HuH-7.5 (cell line): ENCODE measurements around the gene ZNF302.

Experiments
- DNase-seq: peaks from one replicate; pipeline ENCODE4 v3.0.0; 2011; ENCODE audit warnings: low spot score

Gene ZNF302

GRCh38 chr19:34732612-34733211 lies 55.2 kb downstream of the ZNF302 start:
- DNase-seq: no peak

- no peak for DNase-seq
Measured at GRCh38 chr19:34733266-34733745, 55.8 kb downstream of the ZNF302 start.

GRCh38 chr19:34733746-34734536 lies 56.5 kb downstream of the ZNF302 start, which contains the start of gene ZNF181:
Gene ZNF181, plus strand, starts transcription at chr19:34734243. Its CDS starts 795 bp downstream, at chr19:34735038.
- peak; percentile 81 for DNase-seq

DNA sequence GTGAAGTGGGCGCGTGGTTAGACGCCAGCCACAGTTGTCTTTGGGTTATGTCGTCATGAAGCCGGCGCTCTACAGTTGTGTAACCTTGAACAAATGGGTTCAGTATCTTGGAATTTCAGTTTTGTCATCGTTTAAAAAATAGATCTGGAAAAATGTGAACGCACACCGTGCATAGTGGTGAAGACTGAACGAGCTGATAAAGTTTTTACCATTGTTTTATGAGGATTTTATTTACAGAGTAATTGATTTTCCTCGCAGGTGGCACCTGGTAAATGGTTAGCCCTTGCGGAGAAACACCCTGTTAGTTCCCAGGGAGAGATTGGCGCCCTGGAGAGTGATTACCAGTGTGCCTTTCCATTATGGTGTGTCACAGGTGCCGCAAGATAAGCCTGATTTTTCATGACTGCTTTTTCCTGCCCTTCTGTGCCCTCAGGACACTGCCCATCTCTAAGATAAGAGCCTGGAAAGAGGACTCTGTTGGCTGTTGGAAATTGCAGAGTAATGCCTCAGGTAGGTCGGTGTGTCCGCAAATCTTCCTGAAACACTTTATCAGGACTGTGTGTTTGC lies 57.1 kb downstream of the ZNF302 start:
- peak; percentile 14 for DNase-seq
